HG02870 (cell line): ENCODE results near the gene NRG3.

ENCODE experiments used
- ATAC-seq: cut with Tn5 transposase; IDR thresholded peaks from one replicate; pipeline ENCODE4 v1.9.1; 2021; ENCODE audit warnings: mild to moderate bottlenecking, moderate library complexity; ENCODE audit not compliant: unreplicated experiment

NRG3 gene

DNA sequence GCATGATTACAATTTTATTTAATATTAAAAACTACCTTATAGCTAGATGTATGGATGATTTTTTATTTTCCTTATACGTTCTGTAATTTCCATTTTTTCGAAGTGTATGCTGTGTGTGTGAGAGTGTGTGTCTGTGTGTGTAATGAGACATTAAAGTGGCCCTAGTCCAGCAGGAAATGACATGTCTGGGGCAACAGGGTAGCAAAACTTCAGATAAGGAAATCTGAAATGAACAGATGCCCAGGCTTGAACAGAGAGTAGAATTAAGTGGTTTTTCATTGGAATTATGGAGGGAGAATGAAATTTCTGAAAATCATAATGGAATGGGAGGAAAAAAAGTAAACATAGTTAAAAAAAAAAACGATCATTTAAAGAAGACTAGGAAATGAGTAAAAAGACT is 200.6 kb downstream of the NRG3 start:
- no peak for ATAC-seq

DNA sequence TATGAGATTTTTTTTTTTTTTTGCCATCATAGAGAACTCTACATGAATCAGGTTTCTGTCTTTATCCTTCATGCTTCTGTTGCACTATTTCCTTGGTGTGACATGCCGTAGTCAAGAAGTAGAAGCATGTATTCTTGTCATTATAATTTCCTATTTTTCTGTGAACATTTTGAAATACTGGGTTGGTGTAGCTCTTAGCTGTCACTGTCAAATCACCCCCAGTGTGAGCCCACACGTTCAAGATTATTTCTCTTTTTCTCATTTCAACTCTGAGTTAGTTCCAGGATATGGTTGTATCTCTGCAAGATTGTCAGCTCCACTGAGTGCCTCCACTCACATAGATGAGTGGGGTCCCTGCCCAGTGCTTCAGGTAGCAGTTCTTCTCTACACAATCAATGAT is 209.5 kb downstream of the NRG3 start:
- ATAC-seq = no peak

DNA sequence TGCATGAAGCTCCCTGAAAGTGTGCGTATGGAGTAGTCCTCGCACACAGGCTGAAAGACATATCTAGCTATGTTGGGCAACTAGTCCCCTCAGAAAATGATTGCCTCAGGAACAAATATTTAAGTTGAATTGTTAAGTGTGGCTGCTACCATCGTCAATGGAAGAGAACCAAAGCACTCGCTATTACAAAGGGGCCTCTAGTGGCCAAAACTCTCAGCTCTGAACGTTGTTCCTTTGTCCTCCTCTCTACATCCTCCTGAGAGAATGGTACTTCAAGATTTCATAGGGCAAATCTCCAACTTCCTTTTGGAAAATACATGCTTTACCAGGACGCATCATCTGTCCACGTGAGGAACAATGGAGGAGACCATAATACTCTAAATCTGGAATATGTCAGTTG is 209.9 kb downstream of the NRG3 start:
- no peak for ATAC-seq

DNA sequence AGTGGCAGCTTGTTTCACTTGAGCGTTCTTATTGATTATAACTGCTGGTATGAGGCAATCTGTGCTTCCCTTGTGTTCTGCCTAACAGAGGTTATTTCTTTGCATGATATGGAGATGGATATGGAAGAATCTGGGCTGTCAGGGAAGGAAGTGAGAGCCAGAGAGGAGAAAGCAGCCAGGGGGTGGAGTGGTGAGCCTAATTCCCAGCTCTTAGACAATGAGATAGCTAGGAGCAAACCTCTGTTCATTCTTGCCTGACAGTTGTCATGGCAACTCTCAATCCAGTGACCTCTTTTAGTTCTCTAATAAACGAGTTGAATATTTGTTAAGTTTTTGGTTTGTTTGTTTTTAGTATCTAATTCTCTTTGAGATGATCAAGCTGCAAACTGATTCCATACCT is 214.3 kb downstream of the NRG3 start:
- no peak for ATAC-seq

DNA sequence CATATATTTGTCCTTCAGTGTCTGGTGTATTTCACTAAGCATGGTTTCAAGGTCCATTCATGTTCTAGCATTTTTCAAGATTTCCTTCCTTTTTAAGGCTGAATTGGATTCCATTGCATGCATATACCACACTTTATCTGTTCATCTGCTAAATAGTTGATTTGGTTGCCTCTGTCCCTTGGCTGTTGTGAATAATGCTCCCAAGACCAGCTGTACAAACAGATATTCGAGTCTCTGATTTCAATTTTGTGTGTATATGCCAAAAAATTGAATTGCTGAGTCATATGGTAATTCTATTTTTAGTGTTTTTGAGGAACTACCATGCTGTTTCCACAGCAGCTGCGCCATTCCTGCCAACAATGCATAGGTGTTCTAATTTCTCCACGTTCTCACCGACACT is 216.4 kb downstream of the NRG3 start:
- ATAC-seq = no peak

GRCh38 chr10:82092111-82092510 is 217.1 kb downstream of the NRG3 start:
- no peak for ATAC-seq

DNA sequence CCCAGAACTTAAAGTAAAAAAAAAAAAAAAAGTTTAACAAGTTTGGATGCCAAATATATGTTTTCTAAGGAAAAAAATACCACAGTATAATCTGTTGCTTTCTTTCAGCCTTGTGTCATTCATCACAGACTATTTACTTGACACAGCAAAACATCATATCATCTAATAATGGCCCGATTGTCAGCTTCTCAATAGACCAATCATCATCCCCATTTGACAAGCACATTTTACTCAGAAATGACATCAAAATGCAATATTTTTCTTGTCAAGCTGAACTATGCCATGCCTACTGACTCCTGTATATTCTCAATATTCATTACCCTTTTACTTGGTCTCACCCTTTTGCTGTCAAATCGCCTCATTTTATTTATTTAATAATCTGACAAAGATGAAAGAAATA is 249.7 kb downstream of the NRG3 start:
- no peak for ATAC-seq

- no peak for ATAC-seq
These were observed 253.5 kb downstream of the NRG3 start for GRCh38 chr10:82128527-82128926.

DNA sequence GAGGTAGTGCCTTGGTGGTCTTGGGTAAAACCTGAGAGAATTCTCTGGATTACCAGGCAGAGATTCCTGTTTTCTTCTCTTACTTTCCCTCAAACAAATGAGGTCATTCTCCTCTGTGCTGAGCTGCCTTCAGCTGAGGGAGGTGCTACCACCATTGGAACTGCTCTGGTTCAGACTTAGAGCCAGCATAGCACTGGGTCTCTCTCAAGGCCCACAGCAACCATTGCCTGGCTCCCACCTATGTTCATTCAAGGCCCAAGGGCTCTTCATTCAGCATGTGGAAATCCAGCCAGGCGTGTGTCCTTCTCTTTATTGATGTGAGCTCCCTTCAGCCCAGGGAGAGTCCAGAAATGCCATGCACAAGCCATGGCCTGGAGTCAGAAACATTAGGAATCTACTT is 261.1 kb downstream of the NRG3 start:
- ATAC-seq = no peak

- ATAC-seq = no peak
These were observed 269.2 kb downstream of the NRG3 start for GRCh38 chr10:82144153-82144552.

DNA sequence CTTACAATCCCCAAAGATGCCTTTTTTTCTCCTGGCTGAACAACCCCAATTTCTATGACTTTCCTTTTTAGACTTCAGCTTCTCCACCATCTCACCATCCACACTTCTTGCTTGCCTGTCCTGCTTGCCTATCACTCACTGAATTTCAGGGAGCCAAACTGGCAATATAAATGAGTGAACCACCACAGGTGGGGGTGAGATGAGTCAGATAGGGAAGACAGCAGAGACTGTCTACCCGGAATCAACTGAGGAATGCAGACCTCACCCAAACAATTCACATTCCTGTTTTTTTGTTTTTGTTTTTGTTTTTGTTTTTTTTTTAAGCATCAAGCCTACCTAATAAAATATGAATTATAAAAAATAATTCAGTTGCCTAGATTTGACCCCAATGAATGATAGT is 273.8 kb downstream of the NRG3 start:
- ATAC-seq = no peak

GRCh38 chr10:82149674-82150073 is 274.7 kb downstream of the NRG3 start:
- no peak for ATAC-seq

DNA sequence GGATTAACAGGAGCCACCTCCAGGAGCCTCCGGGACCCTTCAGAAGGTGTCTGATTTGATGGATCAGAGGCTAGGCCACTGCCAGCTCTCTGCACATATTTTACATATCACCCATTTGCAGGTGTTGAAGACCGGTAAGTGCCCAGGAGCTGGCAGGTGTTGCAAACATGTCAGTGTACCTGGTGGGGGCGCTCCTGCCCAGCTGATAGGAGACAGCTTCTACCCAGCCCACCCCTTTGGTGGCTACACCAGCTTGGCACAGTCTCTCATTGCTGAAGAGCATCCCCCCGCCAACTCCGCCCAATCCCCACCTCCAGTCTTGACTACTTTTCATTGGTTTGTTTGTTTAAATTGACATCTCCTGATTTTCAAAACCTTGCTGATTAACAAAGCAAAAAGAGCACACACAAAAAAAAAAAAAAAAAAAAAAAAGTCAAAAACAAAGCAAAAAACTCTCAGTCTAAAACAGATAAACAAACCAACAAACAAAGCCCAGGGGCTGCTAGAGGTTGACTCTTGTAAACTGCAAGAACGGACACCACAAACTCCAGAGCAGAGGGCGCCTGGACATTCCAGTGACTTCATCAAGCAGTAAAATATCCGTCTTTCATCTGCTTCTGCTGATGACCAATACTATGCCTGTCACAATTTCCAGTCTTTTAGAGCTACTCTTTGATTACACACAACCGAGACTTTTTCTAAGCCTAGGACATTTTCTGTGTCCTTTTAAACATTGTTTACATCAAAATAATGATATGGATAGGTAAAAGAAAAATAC is 275.3 kb downstream of the NRG3 start:
- no peak for ATAC-seq

DNA sequence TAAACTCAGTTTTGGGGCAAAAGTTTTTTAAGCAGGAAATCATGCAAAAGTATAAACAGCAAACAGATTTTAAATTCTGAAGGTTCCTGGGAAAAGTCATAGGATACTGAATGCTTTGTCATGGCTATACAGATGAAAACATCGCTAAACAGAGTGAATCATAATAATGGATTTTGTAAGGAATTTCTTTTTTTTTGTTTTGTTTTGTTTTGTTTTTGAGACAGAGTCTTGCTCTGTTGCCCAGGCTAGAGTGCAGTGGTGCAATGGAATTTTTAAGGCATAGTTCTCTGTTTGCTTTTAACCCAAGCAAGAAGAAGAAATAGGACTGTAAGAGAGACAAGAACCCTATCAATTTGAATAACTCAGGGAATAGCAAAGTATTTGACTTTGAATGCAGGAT is 285.3 kb downstream of the NRG3 start:
- ATAC-seq = no peak

- ATAC-seq = no peak
These were observed 286.3 kb downstream of the NRG3 start for GRCh38 chr10:82161264-82161663.

GRCh38 chr10:82162549-82163195 is 287.7 kb downstream of the NRG3 start:
- ATAC-seq = no peak

DNA sequence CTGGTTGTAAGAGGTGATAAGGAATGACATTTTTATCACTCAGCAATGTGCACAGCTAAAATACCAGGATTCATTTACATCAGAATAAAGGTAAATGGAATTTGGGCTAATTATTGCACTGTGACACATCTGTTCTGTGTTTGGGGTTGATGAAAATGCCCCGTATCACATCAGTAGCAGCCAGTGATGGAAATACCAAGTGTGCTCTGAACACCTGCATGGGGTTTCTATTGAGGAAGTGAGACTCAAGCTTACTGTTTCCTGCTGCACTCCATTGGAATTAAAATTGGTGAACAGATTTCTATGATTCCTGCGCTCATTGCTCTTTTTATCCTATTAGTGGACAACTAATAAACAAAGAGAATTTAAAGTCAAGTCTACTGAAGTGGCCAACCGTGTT is 296.9 kb downstream of the NRG3 start:
- ATAC-seq = no peak

DNA sequence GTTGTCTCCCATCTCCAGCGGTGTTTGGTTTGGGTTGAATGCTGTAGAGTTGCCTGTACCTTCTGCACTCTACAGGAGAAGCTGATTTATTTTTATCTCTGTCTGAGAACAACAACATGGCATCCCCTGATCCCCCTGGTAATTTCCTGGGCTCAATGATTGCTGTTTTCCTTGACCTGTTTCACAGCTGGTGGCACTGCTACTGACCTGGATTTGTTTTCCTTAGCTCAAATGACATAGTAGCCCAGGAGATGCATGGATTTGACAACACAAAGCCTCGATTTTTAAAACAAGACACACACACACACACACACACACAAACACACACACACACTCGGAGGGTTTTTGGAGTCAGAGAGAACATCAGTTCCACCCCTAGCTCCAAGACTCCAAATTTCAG is 301.6 kb downstream of the NRG3 start:
- ATAC-seq = no peak

- no peak for ATAC-seq
These were observed 315.7 kb downstream of the NRG3 start for GRCh38 chr10:82190432-82191260.

- ATAC-seq = no peak
These were observed 316.7 kb downstream of the NRG3 start for GRCh38 chr10:82191653-82192052.

GRCh38 chr10:82192665-82193064 is 317.7 kb downstream of the NRG3 start:
- no peak for ATAC-seq

GRCh38 chr10:82194419-82194818 is 319.4 kb downstream of the NRG3 start:
- no peak for ATAC-seq
